ENCODE data around the gene RGR.

The RGR gene

GRCh38 chr10:84296091-84296981 lies 51.5 kb downstream of the RGR start:
- no peak for DNase-seq (ENCODE audit: low read depth in 2 of 2)

DNA sequence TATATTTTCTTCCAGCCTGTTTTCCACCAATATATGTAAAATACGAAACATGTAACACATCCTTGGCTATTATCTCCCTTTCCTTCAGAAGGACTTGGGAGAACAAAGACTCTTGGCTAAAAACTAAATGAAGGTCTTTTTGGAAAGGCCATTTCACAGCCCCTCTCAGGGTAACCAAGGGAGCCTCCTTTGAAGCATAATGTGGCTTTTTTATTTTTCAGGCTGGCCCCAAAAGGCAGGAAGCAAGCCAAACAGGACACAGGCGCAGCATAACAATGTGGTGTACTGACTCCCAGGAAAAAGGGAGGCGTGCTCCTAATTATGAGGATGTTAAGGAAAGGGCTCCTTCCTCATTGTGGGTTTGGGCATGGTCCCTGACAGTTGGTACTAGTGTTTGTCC lies 53.2 kb downstream of the RGR start:
- DNase-seq (ENCODE audit: low read depth in 2 of 2) = no peak

DNA sequence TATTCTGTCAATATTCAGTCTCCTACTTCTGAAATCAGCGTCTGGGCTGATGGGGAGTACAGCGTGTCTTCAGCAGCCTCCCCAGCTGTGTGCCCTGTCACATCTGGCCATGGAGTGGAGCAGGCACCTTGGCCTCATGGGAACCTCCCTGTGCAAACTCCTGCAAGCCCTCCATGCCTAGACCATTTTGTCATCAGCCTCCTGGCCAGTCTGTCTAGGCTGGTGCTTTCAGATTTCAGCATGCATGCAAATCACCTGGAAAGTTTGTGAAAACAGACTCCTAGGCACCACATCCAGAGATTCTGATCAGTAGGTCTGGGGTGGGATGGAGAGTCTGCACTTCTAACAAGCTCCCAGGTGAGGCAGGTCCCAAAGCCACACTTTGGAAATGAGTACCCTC lies 57.4 kb downstream of the RGR start:
- DNase-seq (ENCODE audit: low read depth in 2 of 2) = no peak

DNA sequence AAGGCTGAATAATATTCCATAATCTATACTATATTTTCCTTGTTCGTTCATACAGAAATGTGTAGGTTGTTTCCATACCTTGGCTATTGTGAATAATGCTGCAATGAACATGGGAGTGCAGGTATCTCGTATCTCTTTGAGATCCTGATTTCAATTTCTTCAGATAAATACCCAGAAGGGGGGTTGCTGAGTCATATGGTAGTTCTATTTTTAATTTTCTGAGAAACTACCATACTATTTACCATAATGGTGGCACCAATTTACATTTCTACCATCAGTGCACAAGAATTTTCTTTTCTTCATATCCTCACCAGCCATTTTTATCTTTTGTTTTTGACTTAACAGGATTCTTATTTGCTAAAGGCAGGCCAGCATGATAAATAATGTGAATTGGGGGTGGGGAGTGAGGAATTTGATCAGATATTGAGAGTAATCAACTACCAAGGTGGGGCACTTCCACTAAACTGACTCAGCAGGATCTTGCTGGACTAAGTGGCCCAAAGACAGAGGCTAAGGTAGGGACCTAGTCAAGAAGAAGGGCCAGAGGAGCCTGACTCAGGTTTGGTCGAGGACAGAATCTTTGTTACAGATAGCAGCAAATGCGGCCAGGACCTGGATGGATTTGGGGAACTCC lies 62.0 kb downstream of the RGR start:
- DNase-seq (ENCODE audit: low read depth in 2 of 2) = no peak

- DNase-seq (ENCODE audit: low read depth in 2 of 2) = no peak
Measured at GRCh38 chr10:84308021-84308420, 63.2 kb downstream of the RGR start.

GRCh38 chr10:84308481-84309304 lies 63.8 kb downstream of the RGR start:
- DNase-seq (ENCODE audit: low read depth in 2 of 2) = no peak

All from fibroblast of skin of left quadriceps (primary cell).